ENCODE measurements around the gene CARD11. TPM values are rescaled to one million over a fixed set of nuclear protein-coding genes. Genes with fewer than 3 reads are reported as not detected.

CARD11 gene
- polyA plus RNA-seq, 1 donor: 4.8 TPM

Other genes starting within 250 kb of the CARD11 start
- 26.7 TPM for gene GNA12, start 199.6 kb downstream of the CARD11 start, polyA plus RNA-seq